Measurements from ENCODE around the gene LOXHD1. TPM values are rescaled to one million over a fixed set of nuclear protein-coding genes. Genes with fewer than 3 reads are reported as not detected.

LOXHD1 gene
- total RNA-seq, 4 donors from 2014 or later, result 0.41 TPM; not detected in 3

GRCh38 chr18:46676182-46676835 lies 19.3 kb upstream of the LOXHD1 start:
- no peaks in the 10 kb centered on the region for H3K27me3 ChIP-seq
- H3K4me1 ChIP-seq, result peaks cover 0 to 25% of the 10 kb centered on the region in 2 donors
- H3K4me3 ChIP-seq, result no peak overlapping the region
- H3K9me3 ChIP-seq, result no peaks in the 10 kb centered on the region
- intact Hi-C loops (cut with DNase I; ENCODE audit: low total_unique reads) (loop anchor here (10.0 kb wide), 1 partner anchor 178 kb away; no protein-coding TSS in a partner anchor), in situ Hi-C loops (cut with MboI; ENCODE audit: low sequenced_read_pairs in 4 of 4) (no loop called here)
- no peak overlapping the region for H3K27ac ChIP-seq
- no peaks in the 10 kb centered on the region for H3K36me3 ChIP-seq
- TF ChIP-seq POLR2A (IDR thresholded peaks at IDR 0.05), result no peak
- TF ChIP-seq CTCF (IDR thresholded peaks at IDR 0.05 in 4 of 5, conservative IDR thresholded peaks at IDR 0.05 in 1 of 5), result no peak
- no peak for DNase-seq
- no peak for ATAC-seq

- no peaks in the 10 kb centered on the region for H3K27me3 ChIP-seq
These were observed 18.1 kb upstream of the LOXHD1 start for GRCh38 chr18:46675112-46675511.

GRCh38 chr18:46672062-46672970 lies 15.3 kb upstream of the LOXHD1 start:
- TF ChIP-seq POLR2A (IDR thresholded peaks at IDR 0.05) (no peak), CTCF (IDR thresholded peaks at IDR 0.05 in 4 of 5, conservative IDR thresholded peaks at IDR 0.05 in 1 of 5) (no peak)
- H3K4me1 ChIP-seq, result peaks cover 7 to 20% of the 10 kb centered on the region in 2 donors
- no peak overlapping the region for H3K4me3 ChIP-seq
- H3K9me3 ChIP-seq, result no peaks in the 10 kb centered on the region
- H3K27me3 ChIP-seq, result no peaks in the 10 kb centered on the region
- DNase-seq, result no peak
- intact Hi-C loops (cut with DNase I; ENCODE audit: low total_unique reads), result loop anchor here (10.0 kb wide), 1 partner anchor 182 kb away; no protein-coding TSS in a partner anchor
- no peak for ATAC-seq
- no peaks in the 10 kb centered on the region for H3K36me3 ChIP-seq
- in situ Hi-C loops (cut with MboI; ENCODE audit: low sequenced_read_pairs in 4 of 4), result loop anchor here in 1 of 4 donors (25.0 kb wide), 1 partner anchor 385 kb away; no protein-coding TSS in a partner anchor
- H3K27ac ChIP-seq, result no peak overlapping the region

More at GRCh38 chr18:46675112-46675511, 18.1 kb upstream of the LOXHD1 start:
- TF ChIP-seq POLR2A (IDR thresholded peaks at IDR 0.05) (no peak), CTCF (IDR thresholded peaks at IDR 0.05 in 4 of 5, conservative IDR thresholded peaks at IDR 0.05 in 1 of 5) (no peak)
- Histone ChIP-seq H3K4me1 (peaks cover 0 to 15% of the 10 kb centered on the region in 2 donors), H3K9me3 (no peaks in the 10 kb centered on the region), H3K27ac (no peak overlapping the region), H3K4me3 (no peak overlapping the region), H3K36me3 (no peaks in the 10 kb centered on the region)
- ATAC-seq, result peak; percentile 67 to 87
- in situ Hi-C loops (cut with MboI; ENCODE audit: low sequenced_read_pairs in 4 of 4) (no loop called here), intact Hi-C loops (cut with DNase I; ENCODE audit: low total_unique reads) (loop anchor here (10.0 kb wide), 1 partner anchor 180 kb away; no protein-coding TSS in a partner anchor)
- DNase-seq, result peak; percentile 30 to 55

GRCh38 chr18:46668694-46669093 lies 11.7 kb upstream of the LOXHD1 start:
- intact Hi-C loops (cut with DNase I; ENCODE audit: low total_unique reads), result no loop called here
- Histone ChIP-seq H3K4me1 (peaks cover 5 to 7% of the 10 kb centered on the region in 2 donors), H3K4me3 (no peak overlapping the region), H3K36me3 (no peaks in the 10 kb centered on the region), H3K27ac (no peak overlapping the region), H3K27me3 (no peaks in the 10 kb centered on the region), H3K9me3 (no peaks in the 10 kb centered on the region)
- DNase-seq, result no peak
- in situ Hi-C loops (cut with MboI; ENCODE audit: low sequenced_read_pairs in 4 of 4), result loop anchor here in 1 of 4 donors (10.0 to 25.0 kb wide), 2 partner anchors 381 to 524 kb away; no protein-coding TSS in a partner anchor
- TF ChIP-seq POLR2A (IDR thresholded peaks at IDR 0.05), result no peak
- TF ChIP-seq CTCF (IDR thresholded peaks at IDR 0.05 in 4 of 5, conservative IDR thresholded peaks at IDR 0.05 in 1 of 5), result no peak
- ATAC-seq, result no peak

All from gastrocnemius medialis (tissue), 4 donors.